ENCODE data around the gene KDM1A. TPM values are rescaled to one million over a fixed set of nuclear protein-coding genes. Genes with fewer than 3 reads are reported as not detected.

The KDM1A gene
- total RNA-seq, 2 donors from 2014 or later = 23.4 to 44.1 TPM

GRCh38 chr1:23020706-23021405 is 1.6 kb downstream of the KDM1A start:
- Histone ChIP-seq H3K4me3 (peak overlapping the region; percentile 93), H3K9me3 (no peaks in the 10 kb centered on the region), H3K36me3 (no peaks in the 10 kb centered on the region), H3K4me1 (ENCODE audit: control insufficient read depth in 1 of 2, low read depth in 2 of 2) (peaks cover 9 to 12% of the 10 kb centered on the region in 2 donors), H3K27me3 (replicated peaks; ENCODE audit: insufficient read depth) (no peaks in the 10 kb centered on the region), H3K27ac (no peak overlapping the region)
- no peak for ATAC-seq (ENCODE audit: insufficient number of reproducible peaks, low FRiP score, low read depth)
- DNase-seq (ENCODE audit: low spot score) = no peak
- no peak for TF ChIP-seq CTCF (IDR thresholded peaks at IDR 0.05)

- Histone ChIP-seq H3K9me3 (no peaks in the 10 kb centered on the region), H3K27me3 (replicated peaks; ENCODE audit: insufficient read depth) (no peaks in the 10 kb centered on the region), H3K4me1 (ENCODE audit: control insufficient read depth in 1 of 2, low read depth in 2 of 2) (peaks cover 9 to 12% of the 10 kb centered on the region in 2 donors), H3K4me3 (no peak overlapping the region), H3K36me3 (no peaks in the 10 kb centered on the region), H3K27ac (no peak overlapping the region)
- DNase-seq (ENCODE audit: low spot score) (no peak), ATAC-seq (ENCODE audit: insufficient number of reproducible peaks, low FRiP score, low read depth) (no peak)
- TF ChIP-seq CTCF (IDR thresholded peaks at IDR 0.05) = no peak
Observed at GRCh38 chr1:23021834-23022233, 2.6 kb downstream of the KDM1A start.

- no peak overlapping the region for H3K4me3 ChIP-seq
- no peaks in the 10 kb centered on the region for H3K27me3 ChIP-seq (replicated peaks; ENCODE audit: insufficient read depth)
- H3K27ac ChIP-seq = no peak overlapping the region
- no peak for DNase-seq (ENCODE audit: low spot score)
- TF ChIP-seq CTCF (IDR thresholded peaks at IDR 0.05) = no peak
- H3K36me3 ChIP-seq = no peaks in the 10 kb centered on the region
- H3K9me3 ChIP-seq = no peaks in the 10 kb centered on the region
- ATAC-seq (ENCODE audit: insufficient number of reproducible peaks, low FRiP score, low read depth) = no peak
- peaks cover 12 to 13% of the 10 kb centered on the region in 2 donors for H3K4me1 ChIP-seq (ENCODE audit: control insufficient read depth in 1 of 2, low read depth in 2 of 2)
Observed at GRCh38 chr1:23023174-23023845, 4.0 kb downstream of the KDM1A start.

- ATAC-seq (ENCODE audit: insufficient number of reproducible peaks, low FRiP score, low read depth) (no peak), DNase-seq (ENCODE audit: low spot score) (no peak)
- no peaks in the 10 kb centered on the region for H3K36me3 ChIP-seq
- TF ChIP-seq CTCF (IDR thresholded peaks at IDR 0.05) = no peak
- H3K27ac ChIP-seq = no peak overlapping the region
- H3K4me3 ChIP-seq = no peak overlapping the region
- no peaks in the 10 kb centered on the region for H3K9me3 ChIP-seq
- no peaks in the 10 kb centered on the region for H3K27me3 ChIP-seq (replicated peaks; ENCODE audit: insufficient read depth)
- H3K4me1 ChIP-seq (ENCODE audit: control insufficient read depth in 1 of 2, low read depth in 2 of 2) = peaks cover 1 to 4% of the 10 kb centered on the region in 2 donors
Observed at GRCh38 chr1:23026568-23026967, 7.3 kb downstream of the KDM1A start.

DNA sequence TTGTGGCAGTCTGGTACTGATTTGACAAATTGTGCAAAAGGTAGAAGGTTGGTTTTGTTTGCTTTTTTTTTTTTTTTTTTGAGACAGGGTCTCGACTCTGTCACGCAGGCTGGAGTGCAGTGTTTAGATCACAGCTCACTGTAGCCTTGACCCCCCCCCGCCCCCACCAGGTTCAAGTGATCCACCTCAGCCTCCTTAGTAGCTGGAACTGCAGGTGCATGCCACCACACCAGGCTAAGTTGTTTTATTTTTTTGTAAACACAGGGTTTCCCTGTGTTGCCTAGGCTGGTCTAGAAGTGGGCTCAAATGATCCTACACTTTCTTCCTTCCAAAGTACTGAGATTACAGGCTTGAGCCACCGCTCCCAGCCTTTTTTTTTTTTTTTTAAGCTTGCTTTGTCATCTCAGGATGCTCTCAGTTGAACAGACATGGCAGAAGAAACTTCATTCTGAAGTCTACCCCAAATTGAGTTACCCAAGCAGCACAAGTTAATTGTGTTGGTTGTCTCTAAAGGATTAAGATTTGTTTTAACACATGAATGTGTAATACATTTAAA is 8.2 kb downstream of the KDM1A start:
- H3K9me3 ChIP-seq = no peaks in the 10 kb centered on the region
- H3K4me3 ChIP-seq = no peak overlapping the region
- DNase-seq (ENCODE audit: low spot score) (no peak), ATAC-seq (ENCODE audit: insufficient number of reproducible peaks, low FRiP score, low read depth) (no peak)
- no peaks in the 10 kb centered on the region for H3K36me3 ChIP-seq
- no peak overlapping the region for H3K27ac ChIP-seq
- peaks cover 0 to 4% of the 10 kb centered on the region in 2 donors for H3K4me1 ChIP-seq (ENCODE audit: control insufficient read depth in 1 of 2, low read depth in 2 of 2)
- H3K27me3 ChIP-seq (replicated peaks; ENCODE audit: insufficient read depth) = no peaks in the 10 kb centered on the region
- no peak for TF ChIP-seq CTCF (IDR thresholded peaks at IDR 0.05)

Measured in thoracic aorta (tissue), 2 donors.